Gastrocnemius medialis (tissue), 4 donors: ENCODE data around the gene SIRPA.

ENCODE experiments used
- CTCF ChIP-seq, 5 experiments: fragments of 450-650 bp in 3 of 5; fragments of 200-600 bp in 2 of 5; sonication (generic) in 2 of 5; IDR thresholded peaks in 4 of 5; conservative IDR thresholded peaks in 1 of 5; 1 replicate in 4 of 5; 2 replicates in 1 of 5; pipeline ENCODE4 v1.5.1; 2016 to 2019; ENCODE audit warnings: antibody characterized with exemption in 5 of 5, mild to moderate bottlenecking in 3 of 5, moderate library complexity in 3 of 5
- POLR2A ChIP-seq, 2 donors: fragments of 450-650 bp; IDR thresholded peaks; one replicate each; pipeline ENCODE4 v1.6.1; 2017; ENCODE audit warnings: antibody characterized with exemption in 2 of 2, mild to moderate bottlenecking in 2 of 2, moderate library complexity in 2 of 2

GRCh38 chr20:1853473-1853872 lies 41.7 kb upstream of the SIRPA start:
- TF ChIP-seq CTCF (IDR thresholded peaks at IDR 0.05 in 4 of 5, conservative IDR thresholded peaks at IDR 0.05 in 1 of 5), result no peak
- no peak for TF ChIP-seq POLR2A (IDR thresholded peaks at IDR 0.05)
